OCI-LY1 (cell line): ENCODE data around the gene PCSK6.

Experiments used
- H2AFZ ChIP-seq: fragments of 200-600 bp; sonication (generic), shearing (Covaris generic); 2 replicates; pipeline ENCODE4 v1.6.0; 2014; ENCODE audit warnings: antibody characterized with exemption, mild to moderate bottlenecking, low read length
- H3F3A ChIP-seq: fragments of 200-600 bp; sonication (generic), shearing (Covaris generic); 2 replicates; pipeline ENCODE4 v1.6.0; 2014; ENCODE audit warnings: mild to moderate bottlenecking, antibody characterized with exemption, low read length, moderate library complexity; ENCODE audit not compliant: insufficient read depth
- H3K27ac ChIP-seq: fragments of 200-600 bp; sonication (generic); 2 replicates; pipeline ENCODE4 v1.5.1; 2014; ENCODE audit warnings: low read length, mixed run types, mild to moderate bottlenecking, low read depth; ENCODE audit not compliant: poor library complexity, severe bottlenecking
- H3K27me3 ChIP-seq: fragments of 200-600 bp; sonication (generic); 2 replicates; pipeline ENCODE4 v1.6.0; 2014; ENCODE audit warnings: antibody characterized with exemption, mild to moderate bottlenecking, low read length, moderate library complexity; ENCODE audit not compliant: insufficient read depth
- H3K36me3 ChIP-seq: fragments of 200-600 bp; sonication (generic); 2 replicates; pipeline ENCODE4 v1.6.1; 2014; ENCODE audit warnings: mild to moderate bottlenecking, antibody characterized with exemption, low read length, moderate library complexity, mixed read lengths; ENCODE audit not compliant: insufficient read depth
- H3K4me1 ChIP-seq: fragments of 200-600 bp; sonication (generic); 2 replicates; pipeline ENCODE4 v1.5.1; 2014; ENCODE audit warnings: mild to moderate bottlenecking, low read length, moderate library complexity; ENCODE audit not compliant: insufficient read depth, severe bottlenecking
- H3K4me2 ChIP-seq: fragments of 200-600 bp; sonication (generic), shearing (Covaris generic); 2 replicates; pipeline ENCODE4 v1.6.1; 2014; ENCODE audit warnings: low read length
- H3K4me3 ChIP-seq: fragments of 200-600 bp; sonication (generic); 2 replicates; pipeline ENCODE4 v1.5.1; 2014; ENCODE audit warnings: low read length, low read depth, mild to moderate bottlenecking, mixed read lengths; ENCODE audit not compliant: poor library complexity, severe bottlenecking
- H3K79me2 ChIP-seq: fragments of 200-600 bp; shearing (Covaris generic); 2 replicates; pipeline ENCODE4 v1.6.1; 2016; ENCODE audit warnings: mixed run types, low read length, mixed read lengths; ENCODE audit not compliant: insufficient read depth
- H3K9ac ChIP-seq: fragments of 200-600 bp; sonication (generic), shearing (Covaris generic); 2 replicates; pipeline ENCODE4 v1.6.1; 2014; ENCODE audit warnings: mild to moderate bottlenecking, low read length, mixed read lengths
- H3K9me2 ChIP-seq: fragments of 200-600 bp; sonication (generic), shearing (Covaris generic); 2 replicates; pipeline ENCODE4 v1.6.1; 2014; ENCODE audit warnings: low read depth, mild to moderate bottlenecking, low read length, mixed read lengths
- H3K9me3 ChIP-seq: fragments of 200-600 bp; shearing (Covaris generic); 2 replicates; pipeline ENCODE4 v1.6.1; 2014; ENCODE audit warnings: low read length, mixed read lengths
- H4K20me1 ChIP-seq: fragments of 200-600 bp; sonication (generic), shearing (Covaris generic); 2 replicates; pipeline ENCODE4 v1.6.0; 2016; ENCODE audit warnings: mild to moderate bottlenecking, low read length; ENCODE audit not compliant: insufficient read depth
- EZH2 ChIP-seq: fragments of 200-600 bp; sonication (generic), shearing (Covaris generic); IDR thresholded peaks from 2 replicates; pipeline ENCODE4 v1.8.0; 2017; ENCODE audit warnings: borderline replicate concordance, mixed run types, mild to moderate bottlenecking, antibody characterized with exemption, low read length, moderate library complexity, mixed read lengths
- TF ChIP-seq, protein P1 (sequence below): fragments of 200-600 bp; sonication (generic), shearing (Covaris generic); IDR thresholded peaks from 2 replicates; pipeline ENCODE4 v1.5.1; 2017; ENCODE audit warnings: mild to moderate bottlenecking, antibody characterized with exemption, low read length, moderate library complexity, mixed read lengths

The PCSK6 gene

DNA sequence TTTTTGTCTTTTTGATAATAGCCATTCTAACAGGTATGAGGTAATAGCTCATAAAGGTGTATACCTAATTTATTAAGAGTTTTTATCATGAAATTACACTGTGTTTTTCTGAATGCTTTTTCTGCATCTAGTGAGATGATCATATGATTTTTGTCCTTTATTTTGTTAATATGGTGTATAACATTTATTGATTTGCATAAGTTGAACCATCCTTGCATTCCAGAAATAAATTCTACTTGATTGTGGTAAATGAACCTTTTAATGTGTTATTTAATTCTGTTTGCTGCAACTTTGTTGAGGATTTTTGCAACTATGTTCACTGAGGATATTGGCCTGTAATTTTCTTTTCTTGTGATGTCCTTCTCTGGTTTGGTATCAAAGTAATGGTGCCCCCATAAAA, 28.0 kb upstream of the PCSK6 start:
- Histone ChIP-seq H4K20me1 (no peaks in the 10 kb centered on the region), H3K4me3 (no peak overlapping the region), H2AFZ (no peak overlapping the region), H3K9ac (no peak overlapping the region), H3K27me3 (no peaks in the 10 kb centered on the region), H3F3A (no peaks in the 10 kb centered on the region), H3K4me1 (no peaks in the 10 kb centered on the region), H3K79me2 (no peaks in the 10 kb centered on the region), H3K36me3 (no peaks in the 10 kb centered on the region), H3K9me2 (no peaks in the 10 kb centered on the region), H3K27ac (no peak overlapping the region), H3K4me2 (no peak overlapping the region), H3K9me3 (peaks cover 5% of the 10 kb centered on the region)
- TF ChIP-seq EZH2: no peak
- TF ChIP-seq, protein P1, sequence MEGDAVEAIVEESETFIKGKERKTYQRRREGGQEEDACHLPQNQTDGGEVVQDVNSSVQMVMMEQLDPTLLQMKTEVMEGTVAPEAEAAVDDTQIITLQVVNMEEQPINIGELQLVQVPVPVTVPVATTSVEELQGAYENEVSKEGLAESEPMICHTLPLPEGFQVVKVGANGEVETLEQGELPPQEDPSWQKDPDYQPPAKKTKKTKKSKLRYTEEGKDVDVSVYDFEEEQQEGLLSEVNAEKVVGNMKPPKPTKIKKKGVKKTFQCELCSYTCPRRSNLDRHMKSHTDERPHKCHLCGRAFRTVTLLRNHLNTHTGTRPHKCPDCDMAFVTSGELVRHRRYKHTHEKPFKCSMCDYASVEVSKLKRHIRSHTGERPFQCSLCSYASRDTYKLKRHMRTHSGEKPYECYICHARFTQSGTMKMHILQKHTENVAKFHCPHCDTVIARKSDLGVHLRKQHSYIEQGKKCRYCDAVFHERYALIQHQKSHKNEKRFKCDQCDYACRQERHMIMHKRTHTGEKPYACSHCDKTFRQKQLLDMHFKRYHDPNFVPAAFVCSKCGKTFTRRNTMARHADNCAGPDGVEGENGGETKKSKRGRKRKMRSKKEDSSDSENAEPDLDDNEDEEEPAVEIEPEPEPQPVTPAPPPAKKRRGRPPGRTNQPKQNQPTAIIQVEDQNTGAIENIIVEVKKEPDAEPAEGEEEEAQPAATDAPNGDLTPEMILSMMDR: no peak

DNA sequence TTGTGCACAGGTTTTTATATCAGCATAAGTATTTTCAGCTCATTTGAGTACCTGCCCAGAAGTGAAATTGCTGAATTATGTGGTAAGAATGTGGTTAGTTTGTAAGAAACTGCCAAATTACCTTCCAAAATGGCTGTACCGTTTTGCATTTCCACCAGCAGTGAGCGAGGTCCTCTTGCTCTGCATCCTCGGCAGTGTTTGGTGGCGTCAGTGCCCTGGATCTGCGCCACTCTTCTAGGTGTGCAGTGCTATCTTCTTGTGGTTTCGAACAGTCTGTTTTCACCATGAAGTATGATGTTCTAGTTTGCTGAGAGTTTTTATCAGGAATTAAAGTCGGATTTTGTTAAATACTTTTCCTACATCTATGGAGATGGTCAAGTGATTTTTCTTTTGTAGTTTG, 24.8 kb upstream of the PCSK6 start:
- Histone ChIP-seq H2AFZ (no peak overlapping the region), H3K79me2 (no peaks in the 10 kb centered on the region), H3K9me3 (peaks cover 5% of the 10 kb centered on the region), H3K9ac (no peak overlapping the region), H4K20me1 (no peaks in the 10 kb centered on the region), H3K4me2 (no peak overlapping the region), H3K36me3 (no peaks in the 10 kb centered on the region), H3K27me3 (no peaks in the 10 kb centered on the region), H3K4me3 (no peak overlapping the region), H3K27ac (no peak overlapping the region), H3F3A (no peaks in the 10 kb centered on the region), H3K4me1 (no peaks in the 10 kb centered on the region), H3K9me2 (no peaks in the 10 kb centered on the region)
- TF ChIP-seq, protein P1: no peak
- no peak for TF ChIP-seq EZH2

DNA sequence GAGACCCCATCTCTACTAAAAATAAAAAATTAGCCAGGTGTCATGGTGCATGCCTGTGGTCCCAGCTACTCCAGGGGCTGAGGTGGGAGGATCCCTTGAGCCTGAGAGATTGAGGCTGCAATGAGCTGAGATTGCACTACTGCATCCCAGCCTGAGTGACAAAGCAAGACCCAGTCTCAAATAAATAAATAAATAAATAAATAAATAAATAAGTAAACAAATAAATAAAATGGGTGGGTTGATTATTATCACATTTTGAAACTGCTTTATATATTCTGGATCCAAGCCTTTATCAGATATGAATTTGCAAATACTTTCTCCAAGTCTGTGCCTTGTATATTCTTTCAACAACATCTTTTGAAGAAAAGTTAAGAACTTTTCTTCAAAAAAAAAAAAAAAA, 22.2 kb upstream of the PCSK6 start:
- Histone ChIP-seq H3K9me2 (no peaks in the 10 kb centered on the region), H3K79me2 (no peaks in the 10 kb centered on the region), H3K4me2 (no peak overlapping the region), H2AFZ (no peak overlapping the region), H3K9ac (no peak overlapping the region), H3K27ac (no peak overlapping the region), H3K4me3 (no peak overlapping the region), H3F3A (no peaks in the 10 kb centered on the region), H3K36me3 (no peaks in the 10 kb centered on the region), H3K9me3 (no peaks in the 10 kb centered on the region), H4K20me1 (no peaks in the 10 kb centered on the region), H3K27me3 (no peaks in the 10 kb centered on the region), H3K4me1 (no peaks in the 10 kb centered on the region)
- TF ChIP-seq EZH2: no peak
- TF ChIP-seq, protein P1: no peak
